ENCODE measurements around the gene ADAM30. TPM values are rescaled to one million over a fixed set of nuclear protein-coding genes. Genes with fewer than 3 reads are reported as not detected.

The ADAM30 gene
- total RNA-seq, 1 donor = not detected

DNA sequence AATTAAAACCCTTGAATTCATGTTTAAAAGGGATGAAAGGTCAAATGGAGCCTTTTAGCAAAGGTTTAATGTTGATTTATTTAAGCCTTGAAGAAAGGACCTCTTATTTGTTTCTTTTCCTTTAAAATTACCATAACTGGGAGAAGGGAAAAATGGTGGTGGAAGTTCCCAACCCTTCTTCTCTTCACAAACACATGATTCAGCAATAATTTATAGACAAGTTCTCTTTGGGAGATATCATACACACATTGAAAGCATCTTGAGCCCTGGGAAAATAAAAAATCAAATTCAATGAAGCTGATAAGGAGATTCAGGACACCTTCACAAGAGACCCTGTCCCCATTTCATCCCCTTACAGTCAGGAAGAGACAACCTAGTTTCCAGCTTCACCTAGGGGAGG, 8.9 kb downstream of the ADAM30 start:
- no peak overlapping the region for H3K4me3 ChIP-seq (ENCODE audit: low read depth, low read length)
- no peak for DNase-seq (ENCODE audit: low read depth)
- TF ChIP-seq, protein P1, sequence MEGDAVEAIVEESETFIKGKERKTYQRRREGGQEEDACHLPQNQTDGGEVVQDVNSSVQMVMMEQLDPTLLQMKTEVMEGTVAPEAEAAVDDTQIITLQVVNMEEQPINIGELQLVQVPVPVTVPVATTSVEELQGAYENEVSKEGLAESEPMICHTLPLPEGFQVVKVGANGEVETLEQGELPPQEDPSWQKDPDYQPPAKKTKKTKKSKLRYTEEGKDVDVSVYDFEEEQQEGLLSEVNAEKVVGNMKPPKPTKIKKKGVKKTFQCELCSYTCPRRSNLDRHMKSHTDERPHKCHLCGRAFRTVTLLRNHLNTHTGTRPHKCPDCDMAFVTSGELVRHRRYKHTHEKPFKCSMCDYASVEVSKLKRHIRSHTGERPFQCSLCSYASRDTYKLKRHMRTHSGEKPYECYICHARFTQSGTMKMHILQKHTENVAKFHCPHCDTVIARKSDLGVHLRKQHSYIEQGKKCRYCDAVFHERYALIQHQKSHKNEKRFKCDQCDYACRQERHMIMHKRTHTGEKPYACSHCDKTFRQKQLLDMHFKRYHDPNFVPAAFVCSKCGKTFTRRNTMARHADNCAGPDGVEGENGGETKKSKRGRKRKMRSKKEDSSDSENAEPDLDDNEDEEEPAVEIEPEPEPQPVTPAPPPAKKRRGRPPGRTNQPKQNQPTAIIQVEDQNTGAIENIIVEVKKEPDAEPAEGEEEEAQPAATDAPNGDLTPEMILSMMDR (IDR thresholded peaks at IDR 0.05; ENCODE audit: insufficient read depth, low read length) = no peak

DNA sequence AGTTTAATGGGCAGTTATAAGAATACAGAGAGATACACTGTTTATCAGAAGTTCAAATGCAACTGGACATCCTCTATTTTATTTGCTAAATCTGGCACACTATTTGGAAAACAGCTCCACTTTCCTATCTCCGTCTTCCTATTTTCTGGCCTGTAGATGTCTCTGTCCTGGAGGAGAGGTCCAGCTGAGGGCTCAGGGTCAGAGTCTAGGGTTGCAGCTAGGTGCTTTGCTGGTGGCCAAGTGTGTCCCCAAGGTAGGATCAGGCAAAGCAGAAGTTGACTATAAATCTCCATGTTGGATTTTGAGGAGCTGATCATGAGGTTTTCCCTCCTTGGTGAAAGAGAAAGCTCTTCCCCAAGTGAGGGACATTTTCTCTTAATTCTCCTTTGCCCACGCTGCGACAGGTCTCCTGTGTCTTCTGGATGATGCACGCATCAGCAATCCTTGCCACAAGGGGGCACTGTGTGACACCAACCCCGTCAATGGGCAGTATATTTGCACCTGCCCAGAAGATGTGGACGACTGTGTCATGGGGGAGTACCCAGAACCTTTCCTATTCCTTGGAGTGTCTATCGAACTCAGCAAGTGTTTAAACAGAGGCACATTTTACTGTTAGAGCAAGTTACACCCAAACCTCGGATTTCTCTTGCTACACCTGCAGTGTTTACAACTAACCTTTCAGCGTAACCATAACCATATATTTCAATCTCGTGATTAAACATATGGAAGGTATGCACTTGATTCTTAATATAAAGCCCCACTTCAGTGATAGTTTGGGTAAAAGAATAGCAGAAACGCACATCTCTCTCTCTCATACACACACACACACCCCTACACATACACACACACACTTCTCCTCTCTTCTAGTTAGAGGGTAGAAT, 10.2 kb downstream of the ADAM30 start:
- TF ChIP-seq, protein P1 (IDR thresholded peaks at IDR 0.05; ENCODE audit: insufficient read depth, low read length) = peak; percentile 63
- no peak overlapping the region for H3K4me3 ChIP-seq (ENCODE audit: low read depth, low read length)
- peak; percentile 27 for DNase-seq (ENCODE audit: low read depth)

DNA sequence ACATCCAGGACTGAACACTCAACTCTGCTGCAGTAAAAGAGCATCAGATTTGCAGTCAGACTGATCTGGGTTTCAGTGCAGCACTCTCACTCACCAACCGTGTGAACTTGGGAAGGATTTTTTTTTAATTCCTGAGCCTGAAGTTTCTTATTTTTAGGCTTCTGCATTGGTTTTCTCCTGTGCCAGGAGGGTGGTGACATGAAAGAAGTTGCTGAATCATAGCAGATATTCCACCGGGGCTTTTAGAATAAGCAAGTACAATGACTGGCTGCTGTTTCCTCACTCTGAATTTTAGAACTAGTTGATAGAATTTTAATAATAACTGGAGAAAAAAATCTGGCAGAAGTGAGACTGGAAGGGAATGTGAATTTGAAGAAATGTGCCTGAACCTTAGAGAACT, 11.6 kb downstream of the ADAM30 start:
- TF ChIP-seq, protein P1 (IDR thresholded peaks at IDR 0.05; ENCODE audit: insufficient read depth, low read length) = no peak
- no peak overlapping the region for H3K4me3 ChIP-seq (ENCODE audit: low read depth, low read length)
- DNase-seq (ENCODE audit: low read depth) = peak; percentile 75

DNA sequence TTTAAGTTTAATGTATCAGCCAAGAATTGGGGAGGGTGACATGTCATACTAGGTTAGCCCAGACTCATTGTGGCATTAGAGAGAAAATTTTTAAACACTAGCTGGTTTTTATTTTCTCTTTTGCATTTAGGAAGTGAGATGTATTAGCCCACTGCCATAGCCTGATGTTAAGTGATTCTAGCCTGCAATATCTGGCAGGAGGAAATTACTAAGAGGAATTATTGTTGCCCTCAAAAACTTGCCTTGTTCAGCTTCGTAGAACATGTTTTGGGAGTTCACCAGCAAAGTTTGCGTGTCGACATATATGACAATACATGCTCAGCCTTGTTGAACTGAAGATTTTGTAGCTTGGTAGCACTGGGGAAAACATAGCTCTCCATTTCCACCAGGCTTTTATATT, 12.5 kb downstream of the ADAM30 start:
- DNase-seq (ENCODE audit: low read depth) = no peak
- no peak overlapping the region for H3K4me3 ChIP-seq (ENCODE audit: low read depth, low read length)
- TF ChIP-seq, protein P1 (IDR thresholded peaks at IDR 0.05; ENCODE audit: insufficient read depth, low read length) = no peak

- peak; percentile 20 for DNase-seq (ENCODE audit: low read depth)
- H3K4me3 ChIP-seq (ENCODE audit: low read depth, low read length) = no peak overlapping the region
- TF ChIP-seq, protein P1 (IDR thresholded peaks at IDR 0.05; ENCODE audit: insufficient read depth, low read length) = no peak
Measured at GRCh38 chr1:119882132-119883049, 13.9 kb downstream of the ADAM30 start.

- TF ChIP-seq, protein P1 (IDR thresholded peaks at IDR 0.05; ENCODE audit: insufficient read depth, low read length) = no peak
- DNase-seq (ENCODE audit: low read depth) = no peak
- no peak overlapping the region for H3K4me3 ChIP-seq (ENCODE audit: low read depth, low read length)
Measured at GRCh38 chr1:119879510-119880434, 16.5 kb downstream of the ADAM30 start.
